Measurements from ENCODE around the gene CDKAL1. TPM values are rescaled to one million over a fixed set of nuclear protein-coding genes. Genes with fewer than 3 reads are reported as not detected.
"Not testable (repeated sequence)": the region's sequence is repeated elsewhere in the genome, so short reads cannot be mapped to it uniquely, and the experiment has no call there.

Gene CDKAL1
- total RNA-seq, 1 experiment from 2014 or later = 20.6 TPM

DNA sequence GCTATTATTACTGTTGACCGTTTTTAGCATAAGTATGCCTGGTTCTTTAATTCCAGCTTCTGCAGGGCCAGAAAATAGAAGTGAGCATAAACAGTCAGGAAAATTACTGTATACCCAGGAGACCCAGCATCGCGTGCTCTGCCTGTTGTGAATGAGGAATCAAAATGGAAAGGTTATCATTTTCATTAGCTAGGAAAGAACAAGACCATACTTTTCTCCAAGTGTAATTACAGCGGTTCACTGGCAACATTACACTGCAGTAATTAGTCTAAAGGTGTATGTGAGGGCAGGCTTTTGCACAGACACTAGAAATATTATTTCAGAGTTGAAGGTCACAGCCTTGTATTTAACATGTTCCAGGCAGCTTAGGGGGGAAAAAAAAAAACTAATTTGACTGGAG lies 655.5 kb downstream of the CDKAL1 start:
- no peak for DNase-seq (ENCODE audit: low spot score)
- ATAC-seq = no peak
- Mint-ChIP-seq H3K27ac (0 out of 2 replicates have a peak overlapping the region, but pooled peaks have one; percentile 22), H3K4me3 (no peak overlapping the region), H3K4me1 (peaks cover 62% of the 10 kb centered on the region), H3K36me3 (peaks cover 19% of the 10 kb centered on the region), H3K9me3 (peaks cover 16% of the 10 kb centered on the region), H3K27me3 (ENCODE audit: low read depth) (no peaks in the 10 kb centered on the region)
- TF ChIP-seq, protein P1, sequence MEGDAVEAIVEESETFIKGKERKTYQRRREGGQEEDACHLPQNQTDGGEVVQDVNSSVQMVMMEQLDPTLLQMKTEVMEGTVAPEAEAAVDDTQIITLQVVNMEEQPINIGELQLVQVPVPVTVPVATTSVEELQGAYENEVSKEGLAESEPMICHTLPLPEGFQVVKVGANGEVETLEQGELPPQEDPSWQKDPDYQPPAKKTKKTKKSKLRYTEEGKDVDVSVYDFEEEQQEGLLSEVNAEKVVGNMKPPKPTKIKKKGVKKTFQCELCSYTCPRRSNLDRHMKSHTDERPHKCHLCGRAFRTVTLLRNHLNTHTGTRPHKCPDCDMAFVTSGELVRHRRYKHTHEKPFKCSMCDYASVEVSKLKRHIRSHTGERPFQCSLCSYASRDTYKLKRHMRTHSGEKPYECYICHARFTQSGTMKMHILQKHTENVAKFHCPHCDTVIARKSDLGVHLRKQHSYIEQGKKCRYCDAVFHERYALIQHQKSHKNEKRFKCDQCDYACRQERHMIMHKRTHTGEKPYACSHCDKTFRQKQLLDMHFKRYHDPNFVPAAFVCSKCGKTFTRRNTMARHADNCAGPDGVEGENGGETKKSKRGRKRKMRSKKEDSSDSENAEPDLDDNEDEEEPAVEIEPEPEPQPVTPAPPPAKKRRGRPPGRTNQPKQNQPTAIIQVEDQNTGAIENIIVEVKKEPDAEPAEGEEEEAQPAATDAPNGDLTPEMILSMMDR (IDR thresholded peaks at IDR 0.05) = no peak
- TF ChIP-seq, protein P2, sequence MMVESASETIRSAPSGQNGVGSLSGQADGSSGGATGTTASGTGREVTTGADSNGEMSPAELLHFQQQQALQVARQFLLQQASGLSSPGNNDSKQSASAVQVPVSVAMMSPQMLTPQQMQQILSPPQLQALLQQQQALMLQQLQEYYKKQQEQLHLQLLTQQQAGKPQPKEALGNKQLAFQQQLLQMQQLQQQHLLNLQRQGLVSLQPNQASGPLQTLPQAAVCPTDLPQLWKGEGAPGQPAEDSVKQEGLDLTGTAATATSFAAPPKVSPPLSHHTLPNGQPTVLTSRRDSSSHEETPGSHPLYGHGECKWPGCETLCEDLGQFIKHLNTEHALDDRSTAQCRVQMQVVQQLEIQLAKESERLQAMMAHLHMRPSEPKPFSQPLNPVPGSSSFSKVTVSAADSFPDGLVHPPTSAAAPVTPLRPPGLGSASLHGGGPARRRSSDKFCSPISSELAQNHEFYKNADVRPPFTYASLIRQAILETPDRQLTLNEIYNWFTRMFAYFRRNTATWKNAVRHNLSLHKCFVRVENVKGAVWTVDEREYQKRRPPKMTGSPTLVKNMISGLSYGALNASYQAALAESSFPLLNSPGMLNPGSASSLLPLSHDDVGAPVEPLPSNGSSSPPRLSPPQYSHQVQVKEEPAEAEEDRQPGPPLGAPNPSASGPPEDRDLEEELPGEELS (CRISPR knock-in tag; IDR thresholded peaks at IDR 0.05) = no peak
- TF ChIP-seq GABPB1 (CRISPR knock-in tag; IDR thresholded peaks at IDR 0.05) (no peak), SOX15 (CRISPR knock-in tag; IDR thresholded peaks at IDR 0.05) (no peak)
- ChIA-PET CTCF (interaction anchor here (1.1 kb wide), 1 partner anchor 9 kb away, joined by 3 read pairs; no protein-coding TSS in a partner anchor), POLR2A (interaction anchor here (1.2 kb wide), 1 partner anchor 373 kb away, joined by 3 read pairs; no protein-coding TSS in a partner anchor)

- H3K27ac Mint-ChIP-seq = peak overlapping the region; percentile 42; the same call in 1 of the 2 replicates
- ChIA-PET CTCF (no interaction called here), POLR2A (interaction anchor here (1.2 kb wide), 1 partner anchor 374 kb away, joined by 3 read pairs; no protein-coding TSS in a partner anchor)
- H3K9me3 Mint-ChIP-seq = peaks cover 16% of the 10 kb centered on the region
- ATAC-seq (no peak), DNase-seq (ENCODE audit: low spot score) (no peak)
- peaks cover 53% of the 10 kb centered on the region for H3K4me1 Mint-ChIP-seq
- no peaks in the 10 kb centered on the region for H3K27me3 Mint-ChIP-seq (ENCODE audit: low read depth)
- H3K4me3 Mint-ChIP-seq = no peak overlapping the region
- H3K36me3 Mint-ChIP-seq = peaks cover 19% of the 10 kb centered on the region
- TF ChIP-seq CBFB (CRISPR knock-in tag; IDR thresholded peaks at IDR 0.05; ENCODE audit: low read depth) (no peak), JUN (CRISPR knock-in tag; IDR thresholded peaks at IDR 0.05) (no peak), GRHL2 (CRISPR knock-in tag; IDR thresholded peaks at IDR 0.05; ENCODE audit: insufficient replicate concordance, severe bottlenecking) (no peak)
Observed at GRCh38 chr6:21190701-21191100, 656.4 kb downstream of the CDKAL1 start.

DNA sequence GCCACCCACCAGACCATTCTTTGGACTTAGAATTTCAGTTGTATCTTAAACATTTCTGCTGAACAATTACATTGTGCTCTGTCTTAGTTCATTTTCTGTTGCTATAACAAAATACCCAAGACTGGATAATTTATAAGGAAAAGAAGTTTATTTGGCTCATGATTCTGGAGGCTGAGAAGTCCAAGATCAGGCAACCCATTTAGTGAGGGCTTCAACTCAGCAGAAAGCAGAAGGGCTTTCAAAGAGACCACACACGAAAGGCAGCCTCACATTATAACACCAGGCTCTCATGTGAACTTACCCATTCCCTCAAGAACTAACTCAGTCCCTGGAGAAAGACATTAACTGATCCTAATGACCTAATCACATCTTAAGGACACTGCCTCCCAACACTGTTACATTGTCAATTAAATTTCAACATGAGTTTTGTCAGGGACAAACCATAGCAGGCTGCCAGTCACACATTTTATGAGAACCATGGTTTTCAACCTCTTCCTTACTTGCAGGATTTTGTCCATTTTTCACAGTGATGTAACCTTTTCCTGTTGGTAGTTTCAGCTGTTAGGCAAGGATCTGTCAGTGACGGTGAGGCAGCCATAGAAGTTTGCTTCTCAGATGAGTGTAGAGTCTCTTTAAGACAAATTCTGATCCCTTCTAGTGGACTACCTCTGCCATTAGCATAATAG lies 659.7 kb downstream of the CDKAL1 start:
- Mint-ChIP-seq H3K9me3 (peaks cover 16% of the 10 kb centered on the region), H3K27me3 (ENCODE audit: low read depth) (no peaks in the 10 kb centered on the region), H3K4me3 (no peak overlapping the region), H3K27ac (no peak overlapping the region), H3K4me1 (peaks cover 33% of the 10 kb centered on the region), H3K36me3 (peaks cover 19% of the 10 kb centered on the region)
- POLR2A ChIA-PET = no interaction called here
- ATAC-seq (no peak), DNase-seq (ENCODE audit: low spot score) (no peak)
- CTCF ChIA-PET = no interaction called here
- no peak for TF ChIP-seq ZNF671 (CRISPR knock-in tag; IDR thresholded peaks at IDR 0.05)

GRCh38 chr6:21195301-21195700 lies 661.0 kb downstream of the CDKAL1 start:
- ATAC-seq; H3K27ac Mint-ChIP-seq; H3K27me3 Mint-ChIP-seq (ENCODE audit: low read depth); DNase-seq (ENCODE audit: low spot score); H3K4me3 Mint-ChIP-seq; POLR2A ChIA-PET; CTCF ChIA-PET: not testable (repeated sequence)
- Mint-ChIP-seq H3K36me3 (peaks cover 19% of the 10 kb centered on the region), H3K9me3 (peaks cover 16% of the 10 kb centered on the region), H3K4me1 (peaks cover 39% of the 10 kb centered on the region)

GRCh38 chr6:21198032-21198640 lies 663.9 kb downstream of the CDKAL1 start:
- Mint-ChIP-seq H3K27ac (no peak overlapping the region), H3K36me3 (peaks cover 13% of the 10 kb centered on the region), H3K4me1 (peaks cover 40% of the 10 kb centered on the region), H3K27me3 (ENCODE audit: low read depth) (no peaks in the 10 kb centered on the region), H3K9me3 (peaks cover 13% of the 10 kb centered on the region), H3K4me3 (no peak overlapping the region)
- ChIA-PET POLR2A (no interaction called here), CTCF (no interaction called here)
- ATAC-seq = no peak
- no peak for DNase-seq (ENCODE audit: low spot score)
- TF ChIP-seq USF2 (CRISPR knock-in tag; IDR thresholded peaks at IDR 0.05) (no peak), ZNF423 (CRISPR knock-in tag; IDR thresholded peaks at IDR 0.05) (no peak), MYBL2 (CRISPR knock-in tag; IDR thresholded peaks at IDR 0.05) (no peak), FOXJ3 (CRISPR knock-in tag; IDR thresholded peaks at IDR 0.05; ENCODE audit: borderline replicate concordance) (no peak), SOX15 (CRISPR knock-in tag; IDR thresholded peaks at IDR 0.05) (no peak), ZNF138 (CRISPR knock-in tag; conservative IDR thresholded peaks at IDR 0.05) (no peak)
- TF ChIP-seq, protein P3, sequence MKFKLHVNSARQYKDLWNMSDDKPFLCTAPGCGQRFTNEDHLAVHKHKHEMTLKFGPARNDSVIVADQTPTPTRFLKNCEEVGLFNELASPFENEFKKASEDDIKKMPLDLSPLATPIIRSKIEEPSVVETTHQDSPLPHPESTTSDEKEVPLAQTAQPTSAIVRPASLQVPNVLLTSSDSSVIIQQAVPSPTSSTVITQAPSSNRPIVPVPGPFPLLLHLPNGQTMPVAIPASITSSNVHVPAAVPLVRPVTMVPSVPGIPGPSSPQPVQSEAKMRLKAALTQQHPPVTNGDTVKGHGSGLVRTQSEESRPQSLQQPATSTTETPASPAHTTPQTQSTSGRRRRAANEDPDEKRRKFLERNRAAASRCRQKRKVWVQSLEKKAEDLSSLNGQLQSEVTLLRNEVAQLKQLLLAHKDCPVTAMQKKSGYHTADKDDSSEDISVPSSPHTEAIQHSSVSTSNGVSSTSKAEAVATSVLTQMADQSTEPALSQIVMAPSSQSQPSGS (CRISPR knock-in tag; IDR thresholded peaks at IDR 0.05; ENCODE audit: borderline replicate concordance, low read depth) = no peak
